ENCODE results near the gene SESN3.

SESN3 gene

GRCh38 chr11:95157824-95158223, 73.2 kb downstream of the SESN3 start:
- Histone ChIP-seq H3K36me3 (ENCODE audit: insufficient read depth, low read depth, low read length) (no peaks in the 10 kb centered on the region), H3K27ac (ENCODE audit: low read length) (no peak overlapping the region), H3K27me3 (ENCODE audit: insufficient read depth, low read length) (no peaks in the 10 kb centered on the region), H3K9me3 (ENCODE audit: insufficient read depth, low read depth, low read length) (no peaks in the 10 kb centered on the region), H3K4me1 (ENCODE audit: insufficient read depth, low read length) (no peaks in the 10 kb centered on the region), H3K9ac (ENCODE audit: low read depth, low read length) (no peak overlapping the region), H3K4me3 (ENCODE audit: low read length) (no peak overlapping the region)

DNA sequence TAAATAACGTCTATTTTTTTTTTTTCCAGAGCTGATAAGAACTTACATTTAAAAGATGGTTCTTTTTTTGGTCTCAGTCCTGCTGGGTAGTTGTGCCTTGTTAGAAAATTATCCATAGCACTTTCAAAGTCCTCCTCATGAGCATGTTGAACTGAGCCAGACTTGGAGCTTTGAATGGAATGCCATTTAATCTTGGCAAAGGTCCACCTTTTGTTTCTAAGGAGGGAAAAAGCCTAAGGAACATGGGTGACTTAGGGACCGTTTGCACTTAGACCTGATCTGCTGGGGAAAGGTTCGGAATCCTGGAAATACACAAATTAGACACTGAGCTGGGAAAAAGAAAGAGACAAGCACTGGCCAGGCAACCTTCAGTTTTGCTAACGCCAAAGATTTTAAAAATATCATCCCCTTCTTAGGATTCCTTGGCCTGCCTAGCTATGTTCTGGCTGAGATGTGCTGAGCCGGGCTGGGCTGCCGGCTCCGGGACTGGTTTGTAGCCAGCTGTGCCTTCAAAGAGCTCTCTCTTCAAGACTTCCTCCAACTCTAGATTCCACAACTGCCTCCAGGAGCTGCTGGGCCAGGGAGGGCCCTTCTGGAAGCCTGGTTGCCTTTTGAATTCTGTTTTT, 74.0 kb downstream of the SESN3 start:
- no peak overlapping the region for H3K4me3 ChIP-seq (ENCODE audit: low read length)
- H3K27me3 ChIP-seq (ENCODE audit: insufficient read depth, low read length) = no peaks in the 10 kb centered on the region
- no peaks in the 10 kb centered on the region for H3K9me3 ChIP-seq (ENCODE audit: insufficient read depth, low read depth, low read length)
- H3K9ac ChIP-seq (ENCODE audit: low read depth, low read length) = no peak overlapping the region
- H3K27ac ChIP-seq (ENCODE audit: low read length) = no peak overlapping the region
- no peaks in the 10 kb centered on the region for H3K4me1 ChIP-seq (ENCODE audit: insufficient read depth, low read length)
- no peaks in the 10 kb centered on the region for H3K36me3 ChIP-seq (ENCODE audit: insufficient read depth, low read depth, low read length)

GRCh38 chr11:95156133-95156721, 74.8 kb downstream of the SESN3 start:
- H3K9me3 ChIP-seq (ENCODE audit: insufficient read depth, low read depth, low read length) = no peaks in the 10 kb centered on the region
- no peaks in the 10 kb centered on the region for H3K36me3 ChIP-seq (ENCODE audit: insufficient read depth, low read depth, low read length)
- no peak overlapping the region for H3K9ac ChIP-seq (ENCODE audit: low read depth, low read length)
- H3K27me3 ChIP-seq (ENCODE audit: insufficient read depth, low read length) = peaks cover 1% of the 10 kb centered on the region; the same call in 1 of the 2 replicates
- no peaks in the 10 kb centered on the region for H3K4me1 ChIP-seq (ENCODE audit: insufficient read depth, low read length)
- no peak overlapping the region for H3K4me3 ChIP-seq (ENCODE audit: low read length)
- H3K27ac ChIP-seq (ENCODE audit: low read length) = no peak overlapping the region

DNA sequence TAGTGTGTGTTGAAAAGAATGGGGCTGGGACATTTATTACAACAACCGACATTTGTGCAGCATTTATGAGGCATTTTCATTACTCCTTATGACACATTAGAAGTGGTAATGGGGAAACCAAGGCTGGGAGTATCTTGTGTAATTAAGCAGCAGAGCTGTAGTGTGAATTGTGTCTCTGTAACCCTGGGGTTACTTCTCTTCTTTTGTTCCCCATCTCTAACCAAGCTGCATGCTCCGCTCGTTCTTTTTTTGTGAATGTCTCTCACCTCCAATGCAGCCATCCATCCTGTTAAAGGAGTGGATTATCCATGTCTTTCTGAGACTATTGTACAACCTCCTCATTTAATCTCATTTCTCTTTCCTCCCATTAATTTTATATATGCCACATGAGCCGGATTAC, 75.6 kb downstream of the SESN3 start:
- H3K36me3 ChIP-seq (ENCODE audit: insufficient read depth, low read depth, low read length) = no peaks in the 10 kb centered on the region
- no peak overlapping the region for H3K27ac ChIP-seq (ENCODE audit: low read length)
- H3K4me1 ChIP-seq (ENCODE audit: insufficient read depth, low read length) = no peaks in the 10 kb centered on the region
- H3K27me3 ChIP-seq (ENCODE audit: insufficient read depth, low read length) = peaks cover 10% of the 10 kb centered on the region
- H3K9me3 ChIP-seq (ENCODE audit: insufficient read depth, low read depth, low read length) = no peaks in the 10 kb centered on the region
- no peak overlapping the region for H3K4me3 ChIP-seq (ENCODE audit: low read length)
- no peak overlapping the region for H3K9ac ChIP-seq (ENCODE audit: low read depth, low read length)

GRCh38 chr11:95154514-95154913, 76.5 kb downstream of the SESN3 start:
- H3K27me3 ChIP-seq (ENCODE audit: insufficient read depth, low read length) = peaks cover 18% of the 10 kb centered on the region
- no peak overlapping the region for H3K27ac ChIP-seq (ENCODE audit: low read length)
- no peaks in the 10 kb centered on the region for H3K36me3 ChIP-seq (ENCODE audit: insufficient read depth, low read depth, low read length)
- no peak overlapping the region for H3K4me3 ChIP-seq (ENCODE audit: low read length)
- no peaks in the 10 kb centered on the region for H3K9me3 ChIP-seq (ENCODE audit: insufficient read depth, low read depth, low read length)
- H3K9ac ChIP-seq (ENCODE audit: low read depth, low read length) = no peak overlapping the region
- no peaks in the 10 kb centered on the region for H3K4me1 ChIP-seq (ENCODE audit: insufficient read depth, low read length)

GRCh38 chr11:95153857-95154246, 77.2 kb downstream of the SESN3 start:
- Histone ChIP-seq H3K4me1 (ENCODE audit: insufficient read depth, low read length) (no peaks in the 10 kb centered on the region), H3K27me3 (ENCODE audit: insufficient read depth, low read length) (peaks cover 25% of the 10 kb centered on the region), H3K9me3 (ENCODE audit: insufficient read depth, low read depth, low read length) (no peaks in the 10 kb centered on the region), H3K9ac (ENCODE audit: low read depth, low read length) (no peak overlapping the region), H3K27ac (ENCODE audit: low read length) (no peak overlapping the region), H3K4me3 (ENCODE audit: low read length) (no peak overlapping the region), H3K36me3 (ENCODE audit: insufficient read depth, low read depth, low read length) (no peaks in the 10 kb centered on the region)

DNA sequence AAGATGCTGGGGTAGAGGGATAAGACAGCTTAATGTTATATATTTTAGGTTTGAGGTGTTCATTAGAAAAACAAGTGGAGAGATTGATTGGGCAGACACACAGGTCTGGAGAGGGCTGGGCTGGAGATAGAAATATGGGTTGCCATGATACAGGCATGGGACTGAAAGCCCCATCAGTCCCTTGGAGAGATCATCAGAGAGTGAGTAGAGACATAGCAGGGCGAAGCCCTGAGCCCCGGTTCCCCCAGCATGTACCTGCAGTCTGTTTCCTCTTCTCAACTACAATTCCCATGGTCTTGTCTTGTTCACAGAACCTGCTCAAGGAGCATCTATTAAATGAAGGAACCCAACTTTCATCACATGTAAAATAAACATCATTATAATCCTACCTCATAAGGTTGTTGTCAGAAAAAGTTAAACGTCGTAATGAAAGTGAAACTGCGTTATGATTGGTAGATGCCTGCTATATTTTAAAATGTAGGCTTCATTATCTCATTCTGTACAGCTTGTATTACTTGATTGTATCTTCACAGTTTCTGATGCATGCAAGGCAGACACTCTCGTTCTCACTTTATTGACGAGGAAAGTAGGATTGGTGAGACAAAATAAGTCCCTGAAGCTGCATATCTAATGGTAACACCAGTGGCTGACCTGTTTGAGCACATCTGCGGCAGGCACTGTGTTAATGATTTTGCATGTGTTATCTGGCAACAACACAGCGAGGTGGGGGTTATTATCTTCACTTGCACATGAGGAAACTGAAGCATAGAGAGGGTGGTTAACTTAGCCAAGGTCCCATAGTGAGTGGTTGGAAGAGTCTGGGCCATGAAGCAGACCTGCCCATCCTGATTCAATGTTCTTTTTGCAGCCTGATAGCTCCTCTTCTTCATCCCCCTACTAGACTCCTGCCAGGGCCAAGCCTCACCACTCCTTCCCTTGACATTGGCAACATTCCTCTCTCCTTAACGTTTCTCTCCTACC, 77.8 kb downstream of the SESN3 start:
- Histone ChIP-seq H3K36me3 (ENCODE audit: insufficient read depth, low read depth, low read length) (no peaks in the 10 kb centered on the region), H3K4me1 (ENCODE audit: insufficient read depth, low read length) (no peaks in the 10 kb centered on the region), H3K27me3 (ENCODE audit: insufficient read depth, low read length) (peaks cover 32% of the 10 kb centered on the region), H3K9me3 (ENCODE audit: insufficient read depth, low read depth, low read length) (no peaks in the 10 kb centered on the region), H3K27ac (ENCODE audit: low read length) (no peak overlapping the region), H3K4me3 (ENCODE audit: low read length) (no peak overlapping the region), H3K9ac (ENCODE audit: low read depth, low read length) (no peak overlapping the region)

DNA sequence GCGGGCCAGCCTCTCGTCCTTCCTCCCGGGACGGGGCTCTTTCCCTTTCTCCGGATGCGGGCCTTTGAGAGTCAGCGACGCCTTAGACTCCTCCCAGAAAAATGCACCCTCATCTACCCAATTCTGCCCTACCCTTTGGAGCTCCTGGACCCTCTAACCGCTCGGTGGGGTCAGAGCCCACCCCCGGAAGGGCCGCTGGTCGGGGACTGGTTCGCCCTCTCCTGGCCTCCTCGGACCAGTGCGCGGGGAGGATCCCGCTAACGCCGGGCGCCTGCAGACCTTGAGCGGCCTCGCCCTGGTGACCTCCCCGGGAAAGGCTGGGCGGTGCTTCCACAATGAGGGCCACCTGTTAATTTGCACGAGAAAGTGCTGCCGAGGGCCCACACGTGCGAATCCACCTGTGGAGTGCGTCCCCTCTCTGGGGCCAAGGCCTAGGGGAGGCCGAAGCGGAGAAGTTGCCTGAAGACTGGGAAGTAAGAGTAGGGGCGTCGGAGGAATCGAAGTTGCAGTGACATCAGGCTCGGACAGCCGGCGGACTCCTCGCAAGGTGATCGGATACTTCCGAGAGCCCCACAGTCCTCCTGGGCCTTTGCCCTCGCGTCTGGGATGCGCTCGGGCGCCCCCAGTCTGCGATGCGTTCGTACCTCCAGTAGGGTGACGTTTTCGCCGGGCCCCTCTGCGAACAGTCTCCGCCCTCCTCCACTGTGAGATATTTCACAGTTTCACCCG, 79.9 kb downstream of the SESN3 start:
- peaks cover 52% of the 10 kb centered on the region for H3K27me3 ChIP-seq (ENCODE audit: insufficient read depth, low read length)
- H3K27ac ChIP-seq (ENCODE audit: low read length) = no peak overlapping the region
- no peaks in the 10 kb centered on the region for H3K36me3 ChIP-seq (ENCODE audit: insufficient read depth, low read depth, low read length)
- no peaks in the 10 kb centered on the region; the same call in 1 of the 2 replicates for H3K4me1 ChIP-seq (ENCODE audit: insufficient read depth, low read length)
- H3K9ac ChIP-seq (ENCODE audit: low read depth, low read length) = peak overlapping the region; percentile 53; the same call in 1 of the 2 replicates
- H3K9me3 ChIP-seq (ENCODE audit: insufficient read depth, low read depth, low read length) = no peaks in the 10 kb centered on the region
- peak overlapping the region; percentile 79 for H3K4me3 ChIP-seq (ENCODE audit: low read length)

GRCh38 chr11:95149651-95150364, 81.2 kb downstream of the SESN3 start:
- Histone ChIP-seq H3K4me3 (ENCODE audit: low read length) (peak overlapping the region; percentile 79), H3K9me3 (ENCODE audit: insufficient read depth, low read depth, low read length) (no peaks in the 10 kb centered on the region), H3K9ac (ENCODE audit: low read depth, low read length) (no peak overlapping the region), H3K4me1 (ENCODE audit: insufficient read depth, low read length) (no peaks in the 10 kb centered on the region; the same call in 1 of the 2 replicates), H3K27ac (ENCODE audit: low read length) (no peak overlapping the region), H3K36me3 (ENCODE audit: insufficient read depth, low read depth, low read length) (no peaks in the 10 kb centered on the region), H3K27me3 (ENCODE audit: insufficient read depth, low read length) (peaks cover 65% of the 10 kb centered on the region)

GRCh38 chr11:95148938-95149337, 82.1 kb downstream of the SESN3 start:
- Histone ChIP-seq H3K27ac (ENCODE audit: low read length) (no peak overlapping the region), H3K27me3 (ENCODE audit: insufficient read depth, low read length) (peaks cover 74% of the 10 kb centered on the region), H3K9ac (ENCODE audit: low read depth, low read length) (no peak overlapping the region), H3K4me1 (ENCODE audit: insufficient read depth, low read length) (no peaks in the 10 kb centered on the region; the same call in 1 of the 2 replicates), H3K4me3 (ENCODE audit: low read length) (no peak overlapping the region), H3K9me3 (ENCODE audit: insufficient read depth, low read depth, low read length) (no peaks in the 10 kb centered on the region), H3K36me3 (ENCODE audit: insufficient read depth, low read depth, low read length) (no peaks in the 10 kb centered on the region)

GRCh38 chr11:95148406-95148805, 82.6 kb downstream of the SESN3 start:
- Histone ChIP-seq H3K9me3 (ENCODE audit: insufficient read depth, low read depth, low read length) (no peaks in the 10 kb centered on the region), H3K27ac (ENCODE audit: low read length) (no peak overlapping the region), H3K27me3 (ENCODE audit: insufficient read depth, low read length) (peaks cover 79% of the 10 kb centered on the region), H3K4me3 (ENCODE audit: low read length) (no peak overlapping the region), H3K36me3 (ENCODE audit: insufficient read depth, low read depth, low read length) (no peaks in the 10 kb centered on the region), H3K9ac (ENCODE audit: low read depth, low read length) (no peak overlapping the region), H3K4me1 (ENCODE audit: insufficient read depth, low read length) (no peaks in the 10 kb centered on the region; the same call in 1 of the 2 replicates)

All from iPS-20b (cell line).